ENCODE data around the gene JAK1. TPM values are rescaled to one million over a fixed set of nuclear protein-coding genes. Genes with fewer than 3 reads are reported as not detected.

Gene JAK1
- total and polyA plus RNA-seq, 9 of the 15 experiments (the other 6 are each of a cell fraction or from before 2014, with no cell fraction given) = 9.7 to 44.1 (median 42.5) TPM

DNA sequence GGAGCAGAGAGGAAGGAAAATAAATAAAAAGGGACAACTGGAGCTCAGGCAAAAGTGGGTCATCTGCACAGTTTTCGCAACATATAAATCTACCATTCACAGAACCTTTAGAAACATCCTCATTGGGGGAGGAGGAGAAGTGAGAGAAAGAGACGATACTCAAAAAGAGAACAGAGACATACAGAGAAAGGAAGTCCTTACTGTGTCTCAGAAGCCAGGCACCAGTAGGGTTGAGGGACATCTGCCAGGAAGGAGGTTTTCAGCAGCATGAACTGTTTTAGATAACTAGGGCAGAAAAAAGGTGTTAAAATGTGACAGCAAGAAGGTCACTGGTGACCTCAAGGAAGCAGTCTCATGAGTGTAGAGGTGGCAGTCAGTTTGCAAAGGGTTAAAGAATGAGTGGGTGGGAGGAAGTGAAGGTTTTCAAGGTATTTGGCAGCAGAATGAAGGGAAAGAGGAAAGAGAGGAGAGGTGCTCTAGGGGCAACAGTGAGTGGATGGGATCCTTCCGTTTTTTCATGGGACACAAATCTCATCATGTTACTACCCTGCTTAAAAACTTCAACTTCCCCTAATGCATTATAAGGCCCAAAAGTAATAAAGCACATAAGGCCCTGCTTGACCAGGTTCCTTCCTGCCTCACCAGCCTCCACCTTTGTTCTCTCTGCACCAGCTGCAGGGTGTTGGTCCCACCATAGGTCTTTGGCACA is 9.5 kb downstream of the JAK1 start (continued):
- TF ChIP-seq, protein P1, sequence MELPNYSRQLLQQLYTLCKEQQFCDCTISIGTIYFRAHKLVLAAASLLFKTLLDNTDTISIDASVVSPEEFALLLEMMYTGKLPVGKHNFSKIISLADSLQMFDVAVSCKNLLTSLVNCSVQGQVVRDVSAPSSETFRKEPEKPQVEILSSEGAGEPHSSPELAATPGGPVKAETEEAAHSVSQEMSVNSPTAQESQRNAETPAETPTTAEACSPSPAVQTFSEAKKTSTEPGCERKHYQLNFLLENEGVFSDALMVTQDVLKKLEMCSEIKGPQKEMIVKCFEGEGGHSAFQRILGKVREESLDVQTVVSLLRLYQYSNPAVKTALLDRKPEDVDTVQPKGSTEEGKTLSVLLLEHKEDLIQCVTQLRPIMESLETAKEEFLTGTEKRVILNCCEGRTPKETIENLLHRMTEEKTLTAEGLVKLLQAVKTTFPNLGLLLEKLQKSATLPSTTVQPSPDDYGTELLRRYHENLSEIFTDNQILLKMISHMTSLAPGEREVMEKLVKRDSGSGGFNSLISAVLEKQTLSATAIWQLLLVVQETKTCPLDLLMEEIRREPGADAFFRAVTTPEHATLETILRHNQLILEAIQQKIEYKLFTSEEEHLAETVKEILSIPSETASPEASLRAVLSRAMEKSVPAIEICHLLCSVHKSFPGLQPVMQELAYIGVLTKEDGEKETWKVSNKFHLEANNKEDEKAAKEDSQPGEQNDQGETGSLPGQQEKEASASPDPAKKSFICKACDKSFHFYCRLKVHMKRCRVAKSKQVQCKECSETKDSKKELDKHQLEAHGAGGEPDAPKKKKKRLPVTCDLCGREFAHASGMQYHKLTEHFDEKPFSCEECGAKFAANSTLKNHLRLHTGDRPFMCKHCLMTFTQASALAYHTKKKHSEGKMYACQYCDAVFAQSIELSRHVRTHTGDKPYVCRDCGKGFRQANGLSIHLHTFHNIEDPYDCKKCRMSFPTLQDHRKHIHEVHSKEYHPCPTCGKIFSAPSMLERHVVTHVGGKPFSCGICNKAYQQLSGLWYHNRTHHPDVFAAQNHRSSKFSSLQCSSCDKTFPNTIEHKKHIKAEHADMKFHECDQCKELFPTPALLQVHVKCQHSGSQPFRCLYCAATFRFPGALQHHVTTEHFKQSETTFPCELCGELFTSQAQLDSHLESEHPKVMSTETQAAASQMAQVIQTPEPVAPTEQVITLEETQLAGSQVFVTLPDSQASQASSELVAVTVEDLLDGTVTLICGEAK (IDR thresholded peaks at IDR 0.05) = 0 out of 2 replicates have a peak, but pooled peaks have one; percentile 23
- TF ChIP-seq, protein P1 (CRISPR knock-in tag; IDR thresholded peaks at IDR 0.05) = no peak
- TF ChIP-seq, protein P2, sequence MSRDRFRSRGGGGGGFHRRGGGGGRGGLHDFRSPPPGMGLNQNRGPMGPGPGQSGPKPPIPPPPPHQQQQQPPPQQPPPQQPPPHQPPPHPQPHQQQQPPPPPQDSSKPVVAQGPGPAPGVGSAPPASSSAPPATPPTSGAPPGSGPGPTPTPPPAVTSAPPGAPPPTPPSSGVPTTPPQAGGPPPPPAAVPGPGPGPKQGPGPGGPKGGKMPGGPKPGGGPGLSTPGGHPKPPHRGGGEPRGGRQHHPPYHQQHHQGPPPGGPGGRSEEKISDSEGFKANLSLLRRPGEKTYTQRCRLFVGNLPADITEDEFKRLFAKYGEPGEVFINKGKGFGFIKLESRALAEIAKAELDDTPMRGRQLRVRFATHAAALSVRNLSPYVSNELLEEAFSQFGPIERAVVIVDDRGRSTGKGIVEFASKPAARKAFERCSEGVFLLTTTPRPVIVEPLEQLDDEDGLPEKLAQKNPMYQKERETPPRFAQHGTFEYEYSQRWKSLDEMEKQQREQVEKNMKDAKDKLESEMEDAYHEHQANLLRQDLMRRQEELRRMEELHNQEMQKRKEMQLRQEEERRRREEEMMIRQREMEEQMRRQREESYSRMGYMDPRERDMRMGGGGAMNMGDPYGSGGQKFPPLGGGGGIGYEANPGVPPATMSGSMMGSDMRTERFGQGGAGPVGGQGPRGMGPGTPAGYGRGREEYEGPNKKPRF (IDR thresholded peaks at IDR 0.05; ENCODE audit: low read depth, low read length) = no peak
- no peak for TF ChIP-seq HMG20A (CRISPR knock-in tag; conservative IDR thresholded peaks at IDR 0.05)
- TF ChIP-seq MECOM (CRISPR knock-in tag; IDR thresholded peaks at IDR 0.05) = no peak
- TF ChIP-seq ZNF561 (CRISPR knock-in tag; conservative IDR thresholded peaks at IDR 0.05) = no peak
- peak; percentile 97 for TF ChIP-seq EGR1 (conservative IDR thresholded peaks at IDR 0.05)
- TF ChIP-seq, protein P3, sequence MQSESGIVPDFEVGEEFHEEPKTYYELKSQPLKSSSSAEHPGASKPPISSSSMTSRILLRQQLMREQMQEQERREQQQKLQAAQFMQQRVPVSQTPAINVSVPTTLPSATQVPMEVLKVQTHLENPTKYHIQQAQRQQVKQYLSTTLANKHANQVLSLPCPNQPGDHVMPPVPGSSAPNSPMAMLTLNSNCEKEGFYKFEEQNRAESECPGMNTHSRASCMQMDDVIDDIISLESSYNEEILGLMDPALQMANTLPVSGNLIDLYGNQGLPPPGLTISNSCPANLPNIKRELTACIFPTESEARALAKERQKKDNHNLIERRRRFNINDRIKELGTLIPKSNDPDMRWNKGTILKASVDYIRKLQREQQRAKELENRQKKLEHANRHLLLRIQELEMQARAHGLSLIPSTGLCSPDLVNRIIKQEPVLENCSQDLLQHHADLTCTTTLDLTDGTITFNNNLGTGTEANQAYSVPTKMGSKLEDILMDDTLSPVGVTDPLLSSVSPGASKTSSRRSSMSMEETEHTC (IDR thresholded peaks at IDR 0.05) = no peak
- TF ChIP-seq, protein P4, sequence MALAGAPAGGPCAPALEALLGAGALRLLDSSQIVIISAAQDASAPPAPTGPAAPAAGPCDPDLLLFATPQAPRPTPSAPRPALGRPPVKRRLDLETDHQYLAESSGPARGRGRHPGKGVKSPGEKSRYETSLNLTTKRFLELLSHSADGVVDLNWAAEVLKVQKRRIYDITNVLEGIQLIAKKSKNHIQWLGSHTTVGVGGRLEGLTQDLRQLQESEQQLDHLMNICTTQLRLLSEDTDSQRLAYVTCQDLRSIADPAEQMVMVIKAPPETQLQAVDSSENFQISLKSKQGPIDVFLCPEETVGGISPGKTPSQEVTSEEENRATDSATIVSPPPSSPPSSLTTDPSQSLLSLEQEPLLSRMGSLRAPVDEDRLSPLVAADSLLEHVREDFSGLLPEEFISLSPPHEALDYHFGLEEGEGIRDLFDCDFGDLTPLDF (CRISPR knock-in tag; IDR thresholded peaks at IDR 0.05) = no peak
- no peak for TF ChIP-seq HMG20B (CRISPR knock-in tag; IDR thresholded peaks at IDR 0.05)
- TF ChIP-seq ELF1 (tag; IDR thresholded peaks at IDR 0.05) = no peak
- TF ChIP-seq DNMT1 (IDR thresholded peaks at IDR 0.05) = no peak
- TF ChIP-seq TFAM (CRISPR knock-in tag; conservative IDR thresholded peaks at IDR 0.05) = no peak

Data from K562 (cell line).